HG03460 (cell line): ENCODE results near the gene RASA3.
A peak's percentile ranks its signal among the peaks of the same experiment; 100 is the strongest.

ENCODE experiments used
- ATAC-seq: cut with Tn5 transposase; IDR thresholded peaks from one replicate; pipeline ENCODE4 v1.9.1; 2021; ENCODE audit not compliant: unreplicated experiment

RASA3 gene

GRCh38 chr13:114069376-114070097 is 62.9 kb downstream of the RASA3 start:
- no peak for ATAC-seq

- ATAC-seq: no peak
Observed at GRCh38 chr13:114068656-114069318, 63.6 kb downstream of the RASA3 start.

- ATAC-seq: peak; percentile 37
Observed at GRCh38 chr13:114067886-114068651, 64.4 kb downstream of the RASA3 start.

- peak; percentile 60 for ATAC-seq
Observed at GRCh38 chr13:114067381-114067885, 65.0 kb downstream of the RASA3 start.

- ATAC-seq: no peak
Observed at GRCh38 chr13:114066956-114067355, 65.5 kb downstream of the RASA3 start.

- ATAC-seq: no peak
Observed at GRCh38 chr13:114065926-114066774, 66.3 kb downstream of the RASA3 start.

GRCh38 chr13:114065141-114065925 is 67.1 kb downstream of the RASA3 start:
- peak; percentile 36 for ATAC-seq

GRCh38 chr13:114064450-114065140 is 67.8 kb downstream of the RASA3 start:
- ATAC-seq: no peak

- no peak for ATAC-seq
Observed at GRCh38 chr13:114063545-114064449, 68.6 kb downstream of the RASA3 start.

GRCh38 chr13:114062754-114063153 is 69.7 kb downstream of the RASA3 start:
- ATAC-seq: no peak

- ATAC-seq: no peak
Observed at GRCh38 chr13:114062341-114062740, 70.1 kb downstream of the RASA3 start.

GRCh38 chr13:114061744-114062143 is 70.7 kb downstream of the RASA3 start:
- no peak for ATAC-seq

- ATAC-seq: no peak
Observed at GRCh38 chr13:114061047-114061446, 71.4 kb downstream of the RASA3 start.

GRCh38 chr13:114059946-114060860 is 72.2 kb downstream of the RASA3 start:
- no peak for ATAC-seq

GRCh38 chr13:114059428-114059827 is 73.0 kb downstream of the RASA3 start:
- no peak for ATAC-seq

- ATAC-seq: no peak
Observed at GRCh38 chr13:114058051-114058867, 74.2 kb downstream of the RASA3 start.
